Lower lobe of right lung (tissue), 2 donors: ENCODE results near the gene ARPC3. TPM values are rescaled to one million over a fixed set of nuclear protein-coding genes. Genes with fewer than 3 reads are reported as not detected.
A peak's percentile ranks its signal among the peaks of the same experiment; 100 is the strongest.
"Not testable (repeated sequence)": the region's sequence is repeated elsewhere in the genome, so short reads cannot be mapped to it uniquely, and the experiment has no call there.

Experiments used
- ATAC-seq, 2 donors: fragments of 200-7000 bp; cut with Tn5 transposase; one replicate each; pipeline ENCODE4 v1.9.1; 2020 to 2022; ENCODE audit warnings: mild to moderate bottlenecking in 2 of 2, moderate library complexity in 2 of 2
- DNase-seq: peaks from one replicate; pipeline ENCODE4 v3.0.0-alpha.2; 2020
- H3K27ac ChIP-seq: fragments of 200-600 bp; one replicate; pipeline ENCODE4 v1.8.0; 2022
- H3K27me3 ChIP-seq: fragments of 200-600 bp; one replicate; pipeline ENCODE4 v1.8.0; 2022; ENCODE audit warnings: low read depth
- H3K36me3 ChIP-seq: fragments of 200-600 bp; one replicate; pipeline ENCODE4 v1.8.0; 2022; ENCODE audit warnings: mild to moderate bottlenecking
- H3K4me1 ChIP-seq: fragments of 200-600 bp; one replicate; pipeline ENCODE4 v1.8.0; 2022
- H3K4me3 ChIP-seq: fragments of 200-600 bp; one replicate; pipeline ENCODE4 v1.8.0; 2022; ENCODE audit warnings: mild to moderate bottlenecking
- H3K9me3 ChIP-seq: fragments of 200-600 bp; one replicate; pipeline ENCODE4 v1.8.0; 2022
- intact Hi-C: fragments of 100-400 bp; cut with DNase I; formaldehyde crosslinking; loops from one replicate; pipeline ENCODE4 v1.11.0; 2022
- total RNA-seq: library from RNA; stranded (reverse); fragmentation: NEBNext Ultra II Directional; extraction: Animal tissue kit (Norgen Biotek cat#: 25700); gene quantifications from one replicate; pipeline ENCODE4 v1.2.1, GENCODE V29; 2021
- TF ChIP-seq, protein P1 (sequence below): fragments of 200-600 bp; IDR thresholded peaks from one replicate; pipeline ENCODE4 v1.8.0; 2022; ENCODE audit warnings: antibody characterized with exemption, mild to moderate bottlenecking
- donor health status: DM: no; HTN: yes; CAD: no; lungs with severe emphysema.

Gene ARPC3
- total RNA-seq, 1 donor from 2014 or later, result 276 TPM

DNA sequence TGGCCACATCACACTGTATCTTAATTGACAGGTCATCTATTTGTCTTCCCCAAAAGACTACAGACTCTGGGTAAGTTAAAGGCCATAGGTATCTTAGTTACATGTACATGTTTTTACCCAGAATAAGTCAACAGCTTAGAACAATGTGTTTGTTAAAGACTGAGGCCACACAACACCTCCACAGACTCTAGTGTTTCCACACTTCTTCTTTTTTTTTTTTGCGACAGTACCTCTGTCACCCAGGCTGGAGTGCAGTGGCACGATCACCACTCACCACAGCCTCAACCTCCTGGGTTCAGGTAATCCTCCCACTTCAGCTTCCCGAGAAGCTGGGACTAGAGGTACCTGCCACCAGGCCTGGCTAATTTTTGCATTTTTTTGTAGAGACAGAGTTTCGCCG lies 16.7 kb upstream of the ARPC3 start:
- Histone ChIP-seq H3K27me3 (no peaks in the 10 kb centered on the region), H3K27ac (no peak overlapping the region), H3K4me1 (peaks cover 24% of the 10 kb centered on the region), H3K4me3 (peak overlapping the region; percentile 95), H3K36me3 (peaks cover 37% of the 10 kb centered on the region), H3K9me3 (no peaks in the 10 kb centered on the region)
- DNase-seq, result no peak
- TF ChIP-seq, protein P1, sequence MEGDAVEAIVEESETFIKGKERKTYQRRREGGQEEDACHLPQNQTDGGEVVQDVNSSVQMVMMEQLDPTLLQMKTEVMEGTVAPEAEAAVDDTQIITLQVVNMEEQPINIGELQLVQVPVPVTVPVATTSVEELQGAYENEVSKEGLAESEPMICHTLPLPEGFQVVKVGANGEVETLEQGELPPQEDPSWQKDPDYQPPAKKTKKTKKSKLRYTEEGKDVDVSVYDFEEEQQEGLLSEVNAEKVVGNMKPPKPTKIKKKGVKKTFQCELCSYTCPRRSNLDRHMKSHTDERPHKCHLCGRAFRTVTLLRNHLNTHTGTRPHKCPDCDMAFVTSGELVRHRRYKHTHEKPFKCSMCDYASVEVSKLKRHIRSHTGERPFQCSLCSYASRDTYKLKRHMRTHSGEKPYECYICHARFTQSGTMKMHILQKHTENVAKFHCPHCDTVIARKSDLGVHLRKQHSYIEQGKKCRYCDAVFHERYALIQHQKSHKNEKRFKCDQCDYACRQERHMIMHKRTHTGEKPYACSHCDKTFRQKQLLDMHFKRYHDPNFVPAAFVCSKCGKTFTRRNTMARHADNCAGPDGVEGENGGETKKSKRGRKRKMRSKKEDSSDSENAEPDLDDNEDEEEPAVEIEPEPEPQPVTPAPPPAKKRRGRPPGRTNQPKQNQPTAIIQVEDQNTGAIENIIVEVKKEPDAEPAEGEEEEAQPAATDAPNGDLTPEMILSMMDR, result no peak
- no peak for ATAC-seq
- intact Hi-C loops, result no loop called here

DNA sequence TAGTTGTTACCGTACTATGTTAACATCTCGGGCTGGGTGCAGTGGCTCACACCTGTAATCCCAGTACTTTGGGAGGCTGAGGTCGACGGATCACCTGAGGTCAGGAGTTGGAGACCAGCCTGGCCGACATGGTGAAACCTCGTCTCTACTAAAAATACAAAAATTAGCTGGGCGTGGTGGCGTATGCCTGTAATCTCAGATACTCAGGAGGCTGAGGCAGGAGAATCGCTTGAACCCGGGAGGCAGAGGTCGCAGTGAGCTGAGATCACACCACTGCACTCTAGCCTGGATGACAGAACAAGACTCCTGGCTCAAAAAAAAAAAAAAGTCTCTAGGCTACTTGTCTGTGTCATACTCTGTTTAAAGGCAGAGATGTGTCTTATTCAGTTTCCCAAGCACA lies 15.6 kb upstream of the ARPC3 start:
- H3K27me3 ChIP-seq, intact Hi-C loops, H3K9me3 ChIP-seq, DNase-seq, H3K4me3 ChIP-seq, ATAC-seq, H3K27ac ChIP-seq: not testable (repeated sequence)
- Histone ChIP-seq H3K36me3 (peaks cover 46% of the 10 kb centered on the region), H3K4me1 (peaks cover 24% of the 10 kb centered on the region)

DNA sequence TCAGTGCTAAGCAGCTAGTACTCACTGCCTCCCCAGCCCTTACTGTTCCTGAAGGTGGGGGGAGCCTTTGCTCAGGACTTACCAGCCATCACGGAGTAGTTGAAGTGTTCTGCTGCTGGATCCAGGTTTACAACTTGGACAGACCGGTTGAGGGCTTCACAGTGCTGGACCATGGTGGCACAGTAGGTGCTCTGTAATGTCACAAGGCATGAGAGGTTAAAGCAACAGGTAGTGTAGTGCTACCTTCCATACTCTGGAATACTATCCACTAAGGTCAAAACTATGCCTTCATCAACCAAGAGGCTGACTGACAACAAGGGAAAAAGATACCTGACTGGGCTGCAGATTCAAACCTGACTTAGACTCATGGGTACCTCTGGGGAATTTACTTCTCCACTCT lies 14.9 kb upstream of the ARPC3 start:
- intact Hi-C loops, result no loop called here
- no peak overlapping the region for H3K4me3 ChIP-seq
- H3K27me3 ChIP-seq, result no peaks in the 10 kb centered on the region
- TF ChIP-seq, protein P1, result no peak
- no peak for ATAC-seq
- H3K9me3 ChIP-seq, result no peaks in the 10 kb centered on the region
- peaks cover 53% of the 10 kb centered on the region for H3K36me3 ChIP-seq
- DNase-seq, result no peak
- H3K27ac ChIP-seq, result no peak overlapping the region
- H3K4me1 ChIP-seq, result peaks cover 24% of the 10 kb centered on the region

DNA sequence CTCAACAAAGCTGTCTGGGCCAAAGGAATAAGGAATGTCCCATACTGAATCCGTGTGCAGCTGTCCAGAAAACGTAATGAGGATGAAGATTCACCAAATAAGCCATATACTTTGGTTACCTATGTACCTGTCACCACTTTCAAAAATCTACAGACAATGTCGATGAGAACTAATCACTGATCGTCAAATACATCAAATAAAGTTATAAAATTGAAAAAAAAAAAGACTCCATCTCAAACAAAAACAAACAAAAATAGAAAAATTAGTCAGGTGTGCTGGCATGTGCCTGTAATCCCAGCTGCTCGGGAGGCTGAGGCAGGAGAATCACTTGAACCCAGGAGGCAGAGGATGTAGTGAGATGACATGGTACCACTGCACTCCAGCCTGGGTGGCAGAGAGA lies 11.1 kb upstream of the ARPC3 start:
- H3K27ac ChIP-seq, H3K27me3 ChIP-seq, intact Hi-C loops, DNase-seq, H3K9me3 ChIP-seq, H3K4me3 ChIP-seq, ATAC-seq: not testable (repeated sequence)
- Histone ChIP-seq H3K36me3 (peaks cover 85% of the 10 kb centered on the region), H3K4me1 (peaks cover 11% of the 10 kb centered on the region)

DNA sequence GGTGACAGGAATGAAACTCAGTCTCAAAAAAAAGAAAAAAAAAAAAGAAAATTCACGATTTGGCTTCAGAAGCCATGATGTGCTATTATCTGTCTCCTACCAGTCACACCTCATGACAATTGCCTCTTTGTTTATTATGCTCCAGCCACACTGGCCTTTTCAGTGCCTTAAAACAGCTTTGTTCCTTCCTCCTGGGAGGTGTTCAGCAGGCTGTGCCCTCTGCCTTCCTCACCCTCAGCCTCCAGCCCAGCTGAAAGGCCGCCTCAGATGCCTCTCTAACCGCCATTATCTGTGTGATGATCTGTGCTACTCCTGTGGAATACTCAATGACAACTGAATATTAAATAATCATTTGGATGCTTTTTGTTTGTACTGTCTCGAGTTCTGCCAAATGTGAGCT lies 8.6 kb upstream of the ARPC3 start:
- intact Hi-C loops, result no loop called here
- TF ChIP-seq, protein P1, result no peak
- Histone ChIP-seq H3K4me1 (peaks cover 11% of the 10 kb centered on the region), H3K27me3 (no peaks in the 10 kb centered on the region), H3K27ac (no peak overlapping the region), H3K4me3 (no peak overlapping the region), H3K9me3 (no peaks in the 10 kb centered on the region), H3K36me3 (peaks cover 85% of the 10 kb centered on the region)
- ATAC-seq, result no peak
- DNase-seq, result no peak

DNA sequence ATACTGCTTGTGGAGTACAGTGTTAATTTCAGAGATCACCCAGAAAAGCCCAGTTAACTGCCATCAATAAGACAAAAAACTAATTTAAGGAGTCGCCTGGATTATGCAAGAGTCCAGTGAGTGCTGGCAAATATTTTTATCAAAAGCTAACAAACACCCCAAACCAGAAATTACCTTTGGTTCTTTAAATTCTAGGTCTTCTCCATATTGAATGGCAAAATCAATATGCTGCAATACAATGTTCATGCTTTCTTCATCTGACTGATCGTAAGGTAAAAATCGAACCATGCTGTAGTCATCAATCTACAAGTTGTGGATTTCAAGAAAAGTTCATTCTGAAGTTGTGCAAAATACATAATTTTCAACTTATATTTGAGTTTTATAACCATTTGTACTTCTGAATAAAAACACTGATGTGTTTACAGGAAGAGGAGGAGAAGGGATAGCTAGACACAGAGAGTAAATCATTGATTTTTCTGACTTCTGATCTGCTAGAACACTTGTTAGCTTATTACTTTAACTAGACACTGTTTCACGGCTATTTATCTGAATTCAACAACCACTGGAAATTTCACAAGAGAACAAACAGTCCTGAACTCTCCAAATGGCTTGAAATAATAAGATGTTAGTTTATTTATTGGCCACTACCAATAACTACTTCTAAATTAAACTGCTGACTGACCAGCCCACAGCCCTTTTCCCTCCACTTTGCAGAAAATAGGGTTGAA lies 3.6 kb upstream of the ARPC3 start:
- Histone ChIP-seq H3K36me3 (peaks cover 58% of the 10 kb centered on the region), H3K27ac (no peak overlapping the region), H3K9me3 (no peaks in the 10 kb centered on the region), H3K4me1 (peaks cover 18% of the 10 kb centered on the region), H3K27me3 (no peaks in the 10 kb centered on the region), H3K4me3 (no peak overlapping the region)
- intact Hi-C loops, result no loop called here
- ATAC-seq, result no peak
- no peak for DNase-seq
- TF ChIP-seq, protein P1, result no peak
